ENCODE data around the gene SSR3.

GRCh38 chr3:156491192-156491591 lies 63.7 kb downstream of the SSR3 start:
- no peak for TF ChIP-seq POLR2A (IDR thresholded peaks at IDR 0.05)
- no peak for TF ChIP-seq CTCF (IDR thresholded peaks at IDR 0.05 in 4 of 5, conservative IDR thresholded peaks at IDR 0.05 in 1 of 5)
